NB4 (cell line): ENCODE measurements around the gene C4B.

Experiments
- DNase-seq: peaks from one replicate; pipeline ENCODE4 v3.0.0; 2010; ENCODE audit warnings: low read depth
- H3K4me3 ChIP-seq: one replicate; pipeline ENCODE4 v1.5.1; 2011; ENCODE audit warnings: mild to moderate bottlenecking, low read depth, low read length, moderate library complexity
- MYC ChIP-seq: IDR thresholded peaks from 2 replicates; pipeline ENCODE4 v1.6.1; 2011; ENCODE audit warnings: low read depth, low read length
- POLR2A ChIP-seq: IDR thresholded peaks from 2 replicates; pipeline ENCODE4 v1.6.1; 2011; ENCODE audit warnings: mild to moderate bottlenecking; ENCODE audit not compliant: insufficient read length; ENCODE audit errors: extremely low read depth
- TF ChIP-seq, protein P1 (sequence below): IDR thresholded peaks from one replicate; pipeline ENCODE4 v1.5.1; 2012; ENCODE audit warnings: low read depth, low read length
- TF ChIP-seq, protein P2 (sequence below): IDR thresholded peaks from 2 replicates; pipeline ENCODE4 v1.6.1; 2011; ENCODE audit warnings: low read depth, low read length

Gene C4B

DNA sequence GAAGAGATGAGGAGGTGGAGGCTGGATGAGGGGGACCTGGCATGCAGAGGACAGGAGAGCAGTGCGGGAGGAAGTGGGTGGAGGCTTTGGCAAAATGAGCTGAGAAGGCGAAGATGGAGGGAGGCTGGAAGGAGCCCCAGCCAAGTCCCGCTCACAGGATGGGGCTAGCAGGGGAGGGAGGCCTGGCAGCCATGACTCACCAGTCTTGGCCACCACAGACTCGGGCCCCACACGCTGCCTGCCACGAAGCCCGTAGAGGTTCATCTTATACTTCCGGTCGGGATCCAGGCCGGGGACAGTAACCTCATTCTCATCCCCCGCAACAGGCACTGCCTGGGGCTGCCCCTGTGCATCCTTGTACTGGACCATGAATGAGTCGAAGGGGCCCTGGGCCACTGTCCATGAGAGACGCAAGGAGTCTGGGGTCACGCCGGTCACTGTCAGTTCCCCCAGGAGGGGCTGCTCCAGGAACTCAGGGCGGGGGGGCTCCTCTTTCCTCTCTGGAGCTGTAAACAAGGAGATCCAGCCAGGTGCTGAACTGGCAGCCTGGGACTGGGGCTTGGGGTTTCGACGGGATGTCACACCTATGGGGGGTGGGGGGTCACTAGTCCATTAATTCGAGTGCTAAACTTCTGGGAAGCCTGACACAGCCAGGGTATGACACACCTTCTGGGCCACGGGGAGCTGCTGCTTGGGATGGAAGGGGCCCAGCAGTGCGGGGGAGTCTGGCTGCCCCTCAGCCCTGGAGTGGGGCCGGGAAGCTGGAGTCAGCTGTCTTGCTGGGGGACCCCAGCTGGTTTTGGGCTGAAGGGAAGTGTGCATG, 66.8 kb downstream of the C4B start:
- TF ChIP-seq, protein P1, sequence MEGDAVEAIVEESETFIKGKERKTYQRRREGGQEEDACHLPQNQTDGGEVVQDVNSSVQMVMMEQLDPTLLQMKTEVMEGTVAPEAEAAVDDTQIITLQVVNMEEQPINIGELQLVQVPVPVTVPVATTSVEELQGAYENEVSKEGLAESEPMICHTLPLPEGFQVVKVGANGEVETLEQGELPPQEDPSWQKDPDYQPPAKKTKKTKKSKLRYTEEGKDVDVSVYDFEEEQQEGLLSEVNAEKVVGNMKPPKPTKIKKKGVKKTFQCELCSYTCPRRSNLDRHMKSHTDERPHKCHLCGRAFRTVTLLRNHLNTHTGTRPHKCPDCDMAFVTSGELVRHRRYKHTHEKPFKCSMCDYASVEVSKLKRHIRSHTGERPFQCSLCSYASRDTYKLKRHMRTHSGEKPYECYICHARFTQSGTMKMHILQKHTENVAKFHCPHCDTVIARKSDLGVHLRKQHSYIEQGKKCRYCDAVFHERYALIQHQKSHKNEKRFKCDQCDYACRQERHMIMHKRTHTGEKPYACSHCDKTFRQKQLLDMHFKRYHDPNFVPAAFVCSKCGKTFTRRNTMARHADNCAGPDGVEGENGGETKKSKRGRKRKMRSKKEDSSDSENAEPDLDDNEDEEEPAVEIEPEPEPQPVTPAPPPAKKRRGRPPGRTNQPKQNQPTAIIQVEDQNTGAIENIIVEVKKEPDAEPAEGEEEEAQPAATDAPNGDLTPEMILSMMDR, result no peak
- TF ChIP-seq, protein P2, sequence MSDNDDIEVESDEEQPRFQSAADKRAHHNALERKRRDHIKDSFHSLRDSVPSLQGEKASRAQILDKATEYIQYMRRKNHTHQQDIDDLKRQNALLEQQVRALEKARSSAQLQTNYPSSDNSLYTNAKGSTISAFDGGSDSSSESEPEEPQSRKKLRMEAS, result peak; percentile 79
- TF ChIP-seq MYC (peak; percentile 66; the same call in 1 of the 2 replicates), POLR2A (no peak)
- no peak overlapping the region for H3K4me3 ChIP-seq
- DNase-seq, result peak; percentile 97

DNA sequence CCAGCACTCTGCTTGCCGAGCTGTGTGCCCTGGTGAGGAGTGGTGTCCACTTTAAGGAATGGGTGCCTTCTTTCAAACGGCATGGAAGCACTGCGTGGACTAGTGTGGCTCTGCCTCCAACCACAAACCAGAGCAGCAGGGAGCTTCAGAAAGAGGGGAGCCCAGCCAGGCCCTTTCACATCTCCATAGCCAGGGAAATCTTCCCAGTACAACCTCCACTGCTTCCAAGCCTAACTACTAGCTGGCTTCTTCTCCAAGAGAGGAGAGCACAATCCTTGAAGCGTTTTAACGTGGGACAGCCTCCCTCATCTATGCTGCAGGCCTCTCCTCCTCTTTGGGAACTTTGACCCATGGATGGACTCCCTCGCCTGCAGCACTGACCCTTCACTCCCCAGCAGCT, 67.9 kb downstream of the C4B start:
- no peak for DNase-seq
- no peak overlapping the region for H3K4me3 ChIP-seq
- TF ChIP-seq POLR2A, result no peak
- TF ChIP-seq MYC, result no peak
- TF ChIP-seq, protein P2, result no peak
- TF ChIP-seq, protein P1, result no peak

DNA sequence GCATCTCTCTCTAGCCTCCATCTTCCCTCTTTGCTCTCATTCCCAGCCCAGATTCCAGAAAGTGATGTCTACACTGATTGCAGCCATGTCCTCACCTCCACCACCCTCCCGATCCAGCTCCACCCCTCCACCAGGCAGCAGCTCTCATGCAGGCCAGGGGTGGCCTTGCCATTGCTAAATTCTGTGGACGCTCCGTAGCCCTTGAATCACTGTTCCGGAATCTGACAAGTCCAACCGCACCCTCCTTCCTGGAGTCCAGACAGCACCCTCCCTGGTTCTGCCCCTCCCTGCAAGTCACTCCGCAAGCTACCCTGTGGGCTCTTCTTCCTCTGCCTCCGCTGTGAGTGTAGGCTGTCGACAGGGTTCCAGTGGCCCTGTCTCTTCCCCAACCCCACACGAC, 68.3 kb downstream of the C4B start:
- no peak for DNase-seq
- no peak overlapping the region for H3K4me3 ChIP-seq
- TF ChIP-seq MYC (no peak), POLR2A (no peak)
- TF ChIP-seq, protein P2, result no peak
- TF ChIP-seq, protein P1, result no peak

DNA sequence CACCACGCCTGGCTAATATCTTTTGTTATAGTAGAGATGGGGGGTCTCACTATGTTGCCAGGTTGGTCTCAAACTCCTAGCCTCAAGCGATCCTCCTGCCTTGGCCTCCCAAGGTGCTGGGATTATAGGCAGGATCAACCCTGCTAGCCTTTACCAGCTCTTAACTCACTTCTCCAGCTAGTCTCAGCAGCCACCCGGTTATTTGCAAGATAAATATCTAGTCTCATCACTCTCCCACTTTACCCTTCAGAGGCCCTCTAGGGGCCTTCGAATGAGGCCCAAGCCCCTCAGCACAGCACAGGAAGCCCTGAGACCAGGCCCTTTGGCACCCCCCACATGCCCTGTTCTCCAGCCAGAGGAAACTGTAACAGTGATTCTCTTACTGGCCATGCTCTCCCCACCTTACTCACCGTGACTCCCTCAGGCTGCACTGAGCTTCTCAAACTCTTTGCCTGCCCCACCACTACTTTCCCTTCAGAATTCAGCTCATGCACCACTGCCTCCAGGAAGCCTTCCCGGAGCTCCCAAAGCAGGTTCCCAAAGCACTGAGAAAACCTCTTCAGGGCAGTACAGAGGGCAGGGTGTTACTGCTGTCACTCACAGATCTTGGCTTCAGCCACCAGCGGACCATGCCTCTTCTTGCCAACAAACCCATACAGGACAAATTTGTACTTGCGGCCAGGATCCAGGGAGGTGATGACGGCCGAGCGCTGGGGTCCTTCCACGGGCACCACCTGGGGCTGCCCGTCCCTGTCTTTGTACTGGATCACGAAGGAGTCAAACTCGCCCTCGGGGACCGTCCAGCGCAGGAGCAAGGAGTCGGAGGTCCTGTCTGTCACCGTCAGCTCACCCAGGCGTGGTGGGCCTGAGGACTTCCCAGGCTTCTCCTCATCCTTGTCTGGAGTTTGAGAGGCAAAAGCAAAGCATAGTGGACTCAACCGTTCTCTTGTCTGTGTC, 69.5 kb downstream of the C4B start:
- no peak overlapping the region for H3K4me3 ChIP-seq
- TF ChIP-seq, protein P2, result no peak
- TF ChIP-seq POLR2A, result no peak
- TF ChIP-seq, protein P1, result no peak
- no peak for TF ChIP-seq MYC
- no peak for DNase-seq

DNA sequence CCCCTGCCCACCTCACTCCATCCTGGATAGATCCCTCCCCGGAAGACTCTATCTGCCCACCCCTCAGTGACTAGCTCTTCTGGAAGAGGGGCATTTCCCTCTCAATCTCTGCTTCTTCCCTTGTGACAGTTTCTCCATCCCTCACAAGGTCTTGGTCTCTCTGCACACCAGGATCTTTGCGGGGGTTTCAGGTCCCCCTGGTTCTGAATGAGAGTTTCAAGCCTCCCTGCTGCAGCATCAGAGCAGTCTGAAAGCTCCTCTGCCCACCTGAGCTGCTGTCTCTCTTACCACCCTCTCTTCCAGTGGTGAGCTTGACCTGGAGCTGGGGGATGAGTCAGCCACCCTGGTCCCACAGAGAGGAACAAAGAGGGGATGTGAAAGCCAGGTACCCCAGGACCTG, 70.2 kb downstream of the C4B start:
- no peak for DNase-seq
- no peak overlapping the region for H3K4me3 ChIP-seq
- TF ChIP-seq, protein P1, result no peak
- TF ChIP-seq POLR2A, result no peak
- TF ChIP-seq, protein P2, result no peak
- TF ChIP-seq MYC, result no peak
